Activated T-cell treated with anti-CD3 and anti-CD28 coated beads, Interleukin-2, amount 50 U/mL, for 4 hours (primary cell): Measurements from ENCODE around the gene HYAL3. TPM values are rescaled to one million over a fixed set of nuclear protein-coding genes. Genes with fewer than 3 reads are reported as not detected.
A peak's percentile ranks its signal among the peaks of the same experiment; 100 is the strongest.

Source experiments
- ATAC-seq, 2 donors: fragments of 200-7000 bp; cut with Tn5 transposase; one replicate each; pipeline ENCODE4 v1.10.0; 2021
- DNase-seq: peaks from one replicate; pipeline ENCODE4 v3.0.0-alpha.2; 2020
- H3K27me3 Mint-ChIP-seq: one replicate; pipeline ENCODE4 v1.8.0; 2021; ENCODE audit warnings: low read depth, mixed read lengths
- H3K36me3 Mint-ChIP-seq: one replicate; pipeline ENCODE4 v1.8.0; 2022; ENCODE audit warnings: mixed read lengths; ENCODE audit not compliant: insufficient read depth
- H3K4me1 Mint-ChIP-seq: one replicate; pipeline ENCODE4 v1.8.0; 2021; ENCODE audit warnings: low read depth, mixed read lengths
- H3K4me3 Mint-ChIP-seq: one replicate; pipeline ENCODE4 v1.8.0; 2021; ENCODE audit warnings: mild to moderate bottlenecking, moderate library complexity, mixed read lengths
- H3K9me3 Mint-ChIP-seq: one replicate; pipeline ENCODE4 v1.8.0; 2021; ENCODE audit warnings: mixed read lengths
- total RNA-seq, 3 donors: library from RNA; stranded (reverse); gene quantifications; one replicate each; pipeline ENCODE4 v1.2.1, GENCODE V29; 2021

Gene HYAL3
- 10 to 100 TPM in 1 of 3 donors, 1 to 10 TPM in 2; 4.9 to 10.3 (median 7.2) TPM for total RNA-seq

- H3K27me3 Mint-ChIP-seq = no peaks in the 10 kb centered on the region
- ATAC-seq (peak; percentile 88 to 91), DNase-seq (peak; percentile 99)
- H3K9me3 Mint-ChIP-seq = no peaks in the 10 kb centered on the region
- no peaks in the 10 kb centered on the region for H3K36me3 Mint-ChIP-seq
- H3K4me3 Mint-ChIP-seq = peak within 1 kb of the TSS; percentile 91
- peaks cover 21% of the 10 kb centered on the region for H3K4me1 Mint-ChIP-seq
Measured at GRCh38 chr3:50298836-50299637, at the start of gene HYAL3, which contains the start of gene NAA80. Gene HYAL3, minus strand, starts transcription at chr3:50299405. Its CDS starts 3,803 bp downstream, at chr3:50295602. Gene NAA80, minus strand, starts transcription at chr3:50299405. Its CDS starts 1,942 bp downstream, at chr3:50297463.

- Mint-ChIP-seq H3K4me3 (no peak overlapping the region), H3K27me3 (no peaks in the 10 kb centered on the region), H3K9me3 (no peaks in the 10 kb centered on the region), H3K36me3 (peaks cover 18% of the 10 kb centered on the region), H3K4me1 (peaks cover 54% of the 10 kb centered on the region)
- DNase-seq (peak; percentile 72), ATAC-seq (no peak)
Measured at GRCh38 chr3:50347187-50347813, 48.1 kb upstream of the HYAL3 start.

DNA sequence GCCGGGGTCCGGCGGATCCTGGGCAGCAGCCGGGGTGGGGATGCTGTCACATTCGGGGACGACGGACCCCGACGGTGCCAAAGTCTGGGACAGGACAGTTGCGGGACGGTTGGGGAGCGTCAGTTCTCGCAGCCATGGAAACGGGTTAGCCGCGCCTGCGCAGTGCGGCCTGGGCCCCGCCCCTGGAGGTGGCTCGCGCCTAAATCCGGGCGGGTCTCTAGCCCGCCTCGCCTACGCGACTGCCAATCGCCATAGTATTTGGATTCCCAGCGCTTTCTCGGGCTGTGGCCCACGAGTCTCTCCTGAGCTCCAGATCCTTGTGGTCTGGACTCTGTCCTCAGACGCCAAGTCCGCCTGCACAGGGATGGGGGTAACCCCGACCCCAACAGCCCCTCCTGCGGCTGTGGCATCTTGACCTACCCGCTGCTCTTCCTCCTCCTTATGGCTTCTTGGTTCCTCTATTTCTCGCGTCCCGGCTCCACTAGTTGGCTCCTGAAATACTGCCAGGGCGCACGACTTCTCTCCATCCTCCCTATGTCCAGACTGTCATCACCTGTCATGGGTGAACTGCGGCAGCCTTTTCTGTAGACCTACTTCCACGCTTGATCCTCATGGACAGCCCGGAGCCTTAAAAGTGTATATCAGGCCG lies 46.5 kb upstream of the HYAL3 start, which contains the start of gene ZMYND10:
TSS of gene ZMYND10 (minus strand) at position 147 of the 649 bp plus-strand sequence. CDS start 153 bp downstream, outside the sequence.
- no peaks in the 10 kb centered on the region for H3K27me3 Mint-ChIP-seq
- peaks cover 52% of the 10 kb centered on the region for H3K4me1 Mint-ChIP-seq

DNA sequence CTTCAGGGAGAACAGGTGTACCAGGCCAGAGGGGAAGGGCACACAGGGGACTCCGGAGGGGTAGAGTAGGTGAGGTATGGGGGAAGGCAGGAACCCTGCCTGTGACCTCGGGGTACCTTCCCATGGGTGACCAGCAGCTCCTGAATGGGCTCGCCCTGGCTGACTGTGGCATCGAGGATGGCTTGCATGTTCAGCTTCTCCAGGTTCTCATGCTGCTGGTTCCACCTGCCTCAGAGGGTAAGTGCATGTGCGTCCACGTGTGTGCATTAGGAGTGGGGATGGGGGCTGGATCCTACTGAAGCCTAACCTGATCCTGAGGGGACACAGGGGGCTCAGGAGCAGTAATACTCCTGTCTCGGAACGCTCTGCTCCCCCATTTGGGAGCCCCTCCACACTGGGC lies 45.8 kb upstream of the HYAL3 start:
- no peak overlapping the region for H3K4me3 Mint-ChIP-seq
- DNase-seq (no peak), ATAC-seq (no peak)
- H3K27me3 Mint-ChIP-seq = no peaks in the 10 kb centered on the region
- H3K4me1 Mint-ChIP-seq = peaks cover 47% of the 10 kb centered on the region
- H3K36me3 Mint-ChIP-seq = peaks cover 14% of the 10 kb centered on the region
- H3K9me3 Mint-ChIP-seq = no peaks in the 10 kb centered on the region

More for the DNA sequence above, 46.5 kb upstream of the HYAL3 start, which contains the start of gene ZMYND10:
- no peaks in the 10 kb centered on the region for H3K9me3 Mint-ChIP-seq
- DNase-seq = peak; percentile 66
- H3K36me3 Mint-ChIP-seq = peaks cover 17% of the 10 kb centered on the region
- peak; percentile 22 to 31 for ATAC-seq
- H3K4me3 Mint-ChIP-seq = peak within 1 kb of the TSS; percentile 40

- peaks cover 7% of the 10 kb centered on the region for H3K36me3 Mint-ChIP-seq
- peaks cover 46% of the 10 kb centered on the region for H3K4me1 Mint-ChIP-seq
- DNase-seq (no peak), ATAC-seq (no peak)
- no peaks in the 10 kb centered on the region for H3K27me3 Mint-ChIP-seq
- no peaks in the 10 kb centered on the region for H3K9me3 Mint-ChIP-seq
- no peak overlapping the region for H3K4me3 Mint-ChIP-seq
Measured at GRCh38 chr3:50342813-50343633, 43.8 kb upstream of the HYAL3 start.

DNA sequence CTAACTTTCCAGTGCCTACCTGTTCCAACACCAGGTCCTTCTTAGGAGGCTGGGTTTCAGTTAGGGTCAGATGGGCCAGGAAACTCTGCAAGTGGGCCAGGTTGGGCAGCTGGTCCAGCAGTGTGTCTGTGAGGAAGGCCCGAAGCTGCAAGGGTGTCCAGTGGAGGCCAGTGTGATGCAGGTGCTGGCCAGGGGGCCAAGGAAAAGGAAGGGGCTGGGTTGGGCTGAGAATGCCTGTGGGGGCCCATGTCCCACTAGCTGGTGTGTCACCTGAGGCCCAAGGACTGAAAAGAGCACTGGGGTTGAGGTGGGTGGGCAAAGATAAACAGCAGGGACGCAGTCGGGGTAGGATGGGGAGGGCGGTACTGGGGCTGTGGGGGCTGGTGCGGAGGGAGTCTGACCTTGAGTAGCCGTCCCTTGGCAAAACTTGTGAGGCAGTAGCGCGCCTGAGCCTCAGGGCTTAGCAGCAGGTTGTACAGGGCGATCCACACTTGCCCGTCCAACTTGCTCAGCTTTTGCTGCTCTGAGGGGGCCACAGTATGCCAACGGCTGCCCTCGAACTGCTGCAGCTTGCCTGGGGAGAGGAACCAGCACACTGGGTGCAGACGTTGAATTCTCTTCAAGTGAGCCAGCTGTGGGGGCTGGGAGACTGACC lies 42.9 kb upstream of the HYAL3 start:
- no peaks in the 10 kb centered on the region for H3K36me3 Mint-ChIP-seq
- ATAC-seq = no peak
- H3K9me3 Mint-ChIP-seq = no peaks in the 10 kb centered on the region
- no peak for DNase-seq
- H3K4me1 Mint-ChIP-seq = peaks cover 41% of the 10 kb centered on the region
- no peak overlapping the region for H3K4me3 Mint-ChIP-seq
- no peaks in the 10 kb centered on the region for H3K27me3 Mint-ChIP-seq

DNA sequence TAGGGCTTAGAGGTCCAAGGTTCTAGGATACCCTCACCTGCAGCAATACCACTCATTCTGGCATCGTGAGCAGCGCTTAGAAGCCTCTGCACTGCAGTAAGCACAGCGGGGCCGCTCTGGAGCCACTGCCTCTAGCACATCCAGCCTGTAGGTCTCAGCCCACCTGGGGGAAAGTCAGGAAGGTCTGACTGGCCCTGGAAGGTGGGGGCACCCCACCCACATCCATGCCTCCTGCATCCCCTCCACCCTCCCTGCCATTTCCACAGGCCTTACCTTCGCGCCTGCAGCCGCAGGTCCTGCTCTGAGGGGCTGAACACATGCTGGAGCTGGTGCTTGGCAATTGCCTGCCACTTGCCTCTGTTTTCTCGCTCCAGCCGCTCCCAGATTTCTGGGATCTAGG lies 42.3 kb upstream of the HYAL3 start:
- H3K27me3 Mint-ChIP-seq = no peaks in the 10 kb centered on the region
- H3K9me3 Mint-ChIP-seq = no peaks in the 10 kb centered on the region
- no peak for DNase-seq
- no peak for ATAC-seq
- peak overlapping the region; percentile 96 for H3K4me3 Mint-ChIP-seq
- peaks cover 41% of the 10 kb centered on the region for H3K4me1 Mint-ChIP-seq
- H3K36me3 Mint-ChIP-seq = peaks cover 2% of the 10 kb centered on the region

DNA sequence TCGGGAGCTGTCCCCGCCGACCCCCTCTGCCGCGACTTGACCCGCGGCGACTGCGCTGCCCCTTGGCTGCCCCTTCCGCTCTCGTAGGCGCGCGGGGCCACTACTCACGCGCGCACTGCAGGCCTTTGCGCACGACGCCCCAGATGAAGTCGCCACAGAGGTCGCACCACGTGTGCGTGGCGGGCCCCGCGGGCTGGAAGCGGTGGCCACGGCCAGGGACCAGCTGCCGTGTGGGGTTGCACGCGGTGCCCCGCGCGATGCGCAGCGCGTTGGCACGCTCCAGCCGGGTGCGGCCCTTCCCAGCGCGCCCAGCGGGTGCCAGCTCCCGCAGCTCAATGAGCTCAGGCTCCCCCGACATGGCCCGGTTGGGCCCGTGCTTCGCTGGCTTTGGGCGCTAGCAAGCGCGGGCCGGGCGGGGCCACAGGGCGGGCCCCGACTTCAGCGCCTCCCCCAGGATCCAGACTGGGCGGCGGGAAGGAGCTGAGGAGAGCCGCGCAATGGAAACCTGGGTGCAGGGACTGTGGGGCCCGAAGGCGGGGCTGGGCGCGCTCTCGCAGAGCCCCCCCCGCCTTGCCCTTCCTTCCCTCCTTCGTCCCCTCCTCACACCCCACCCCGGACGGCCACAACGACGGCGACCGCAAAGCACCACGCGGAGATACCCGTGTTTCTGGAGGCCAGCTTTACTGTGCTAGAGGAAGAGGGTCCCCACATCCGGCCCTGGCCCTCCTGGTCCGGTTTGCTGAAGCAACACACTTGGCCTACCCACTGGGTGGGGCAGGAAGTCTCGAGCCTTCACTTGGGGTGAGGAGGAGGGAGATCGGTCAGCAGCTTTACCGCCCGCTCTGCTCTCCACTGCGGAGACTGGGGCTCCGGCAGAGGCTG lies 41.5 kb upstream of the HYAL3 start, which contains the start of gene RASSF1:
TSS of gene RASSF1 (minus strand) at position 389 of the 882 bp plus-strand sequence. CDS start at position 358, 31 bp downstream.
- H3K4me1 Mint-ChIP-seq = peaks cover 42% of the 10 kb centered on the region
- peak; percentile 19 to 24 for ATAC-seq
- no peaks in the 10 kb centered on the region for H3K27me3 Mint-ChIP-seq
- peak; percentile 44 for DNase-seq
- peak within 1 kb of the TSS; percentile 96 for H3K4me3 Mint-ChIP-seq
- peaks cover 2% of the 10 kb centered on the region for H3K36me3 Mint-ChIP-seq
- H3K9me3 Mint-ChIP-seq = no peaks in the 10 kb centered on the region

GRCh38 chr3:50340147-50340447 lies 40.9 kb upstream of the HYAL3 start:
- H3K27me3 Mint-ChIP-seq = no peaks in the 10 kb centered on the region
- H3K9me3 Mint-ChIP-seq = no peaks in the 10 kb centered on the region
- H3K4me1 Mint-ChIP-seq = peaks cover 43% of the 10 kb centered on the region
- ATAC-seq (no peak), DNase-seq (no peak)
- peaks cover 4% of the 10 kb centered on the region for H3K36me3 Mint-ChIP-seq
- H3K4me3 Mint-ChIP-seq = peak overlapping the region; percentile 96

DNA sequence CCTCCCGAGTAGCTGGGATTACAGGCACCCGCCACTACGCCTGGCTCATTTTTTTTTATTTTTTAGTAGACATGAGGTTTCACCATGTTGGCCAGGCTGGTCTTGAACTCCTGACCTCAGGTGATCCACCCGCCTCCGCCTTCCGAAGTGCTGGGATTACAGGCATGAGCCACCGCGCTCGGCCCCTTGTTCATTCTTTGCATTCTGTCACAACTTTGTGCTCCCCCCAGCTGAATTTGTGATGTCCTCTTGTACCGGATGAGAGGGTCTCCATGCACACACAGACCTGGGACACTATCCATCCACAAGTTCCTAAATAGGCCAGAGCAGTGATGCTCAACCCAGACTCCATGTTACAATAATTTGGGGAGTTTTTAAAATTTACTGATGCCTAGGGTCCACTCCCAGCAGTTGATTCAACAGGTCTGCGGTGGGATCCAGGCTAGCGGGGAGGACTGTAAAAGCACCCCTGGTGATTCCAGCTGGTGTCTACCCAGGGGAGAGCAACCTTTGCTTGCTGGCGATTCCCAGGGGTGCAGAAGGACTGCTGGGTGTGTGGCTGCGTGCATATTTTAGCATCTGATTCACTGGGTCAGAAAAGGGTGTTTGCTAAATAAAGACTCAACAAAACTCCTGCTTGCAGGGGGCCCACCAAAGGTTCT lies 40.4 kb upstream of the HYAL3 start:
- no peak for ATAC-seq
- Mint-ChIP-seq H3K27me3 (no peaks in the 10 kb centered on the region), H3K36me3 (peaks cover 4% of the 10 kb centered on the region), H3K9me3 (no peaks in the 10 kb centered on the region), H3K4me3 (peak overlapping the region; percentile 96), H3K4me1 (peaks cover 46% of the 10 kb centered on the region)
- DNase-seq = no peak

DNA sequence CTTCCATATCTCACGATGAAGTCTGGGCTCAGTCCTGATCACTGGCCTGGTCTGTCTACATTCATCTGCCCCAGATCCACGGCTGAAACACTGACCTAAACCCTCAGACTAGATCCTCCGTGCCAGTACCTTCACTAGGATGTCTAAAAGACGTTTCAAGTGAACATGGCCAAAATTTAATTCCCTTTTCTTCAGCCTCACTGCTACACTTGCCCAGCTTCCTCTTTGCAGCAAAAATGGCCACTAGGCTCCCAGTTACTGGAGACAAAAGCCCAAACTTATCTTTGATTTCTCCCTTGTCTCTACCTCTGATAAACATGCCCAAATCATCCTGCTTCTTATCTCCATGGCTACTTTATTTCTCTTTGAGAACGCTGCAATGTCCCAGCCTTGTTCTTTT lies 39.8 kb upstream of the HYAL3 start:
- H3K4me1 Mint-ChIP-seq = peaks cover 52% of the 10 kb centered on the region
- no peaks in the 10 kb centered on the region for H3K9me3 Mint-ChIP-seq
- ATAC-seq (no peak), DNase-seq (no peak)
- peak overlapping the region; percentile 96 for H3K4me3 Mint-ChIP-seq
- H3K36me3 Mint-ChIP-seq = peaks cover 7% of the 10 kb centered on the region
- H3K27me3 Mint-ChIP-seq = no peaks in the 10 kb centered on the region

DNA sequence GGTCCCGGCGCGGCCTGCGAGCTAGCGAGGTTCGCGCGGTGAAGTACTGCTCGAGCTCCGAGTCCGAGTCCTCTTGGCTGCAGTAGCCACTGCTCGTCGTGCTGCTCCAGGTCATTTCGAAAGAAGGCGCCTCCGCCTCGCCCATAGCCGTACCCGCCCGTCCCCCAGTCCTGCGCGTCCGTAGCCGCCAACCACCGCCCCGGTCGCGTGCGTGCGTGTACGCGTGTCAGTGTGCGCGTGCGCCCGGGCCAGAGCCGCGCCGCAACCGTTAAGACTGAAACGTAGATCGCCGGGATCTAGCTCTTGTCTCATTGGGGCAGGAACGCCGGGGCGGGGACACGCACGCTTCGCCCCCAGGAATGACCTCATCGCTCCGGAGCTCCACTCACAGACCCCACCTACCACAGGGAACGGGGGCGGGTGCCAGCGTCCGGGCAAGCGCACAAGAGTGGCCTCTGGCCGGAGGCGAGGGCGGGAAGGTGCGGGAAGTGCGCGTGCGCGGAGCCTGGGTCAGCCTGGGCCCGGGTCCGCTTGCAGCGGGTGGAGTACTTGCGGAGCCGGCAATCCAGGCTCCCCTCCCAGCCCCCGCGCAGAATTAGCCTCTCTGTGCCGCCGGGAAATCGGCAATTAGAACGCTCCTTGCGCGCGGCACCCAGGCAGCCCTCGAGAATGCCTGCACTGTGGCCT lies 38.1 kb upstream of the HYAL3 start:
- ATAC-seq (peak; percentile 80 to 86), DNase-seq (peak; percentile 90)
- Mint-ChIP-seq H3K27me3 (no peaks in the 10 kb centered on the region), H3K36me3 (peaks cover 10% of the 10 kb centered on the region), H3K4me3 (peak overlapping the region; percentile 96), H3K4me1 (peaks cover 59% of the 10 kb centered on the region), H3K9me3 (no peaks in the 10 kb centered on the region)
